Measurements from ENCODE around the gene PBXIP1.

PBXIP1 gene

GRCh38 chr1:154971341-154971998 lies 15.6 kb upstream of the PBXIP1 start:
- no peak for DNase-seq

DNA sequence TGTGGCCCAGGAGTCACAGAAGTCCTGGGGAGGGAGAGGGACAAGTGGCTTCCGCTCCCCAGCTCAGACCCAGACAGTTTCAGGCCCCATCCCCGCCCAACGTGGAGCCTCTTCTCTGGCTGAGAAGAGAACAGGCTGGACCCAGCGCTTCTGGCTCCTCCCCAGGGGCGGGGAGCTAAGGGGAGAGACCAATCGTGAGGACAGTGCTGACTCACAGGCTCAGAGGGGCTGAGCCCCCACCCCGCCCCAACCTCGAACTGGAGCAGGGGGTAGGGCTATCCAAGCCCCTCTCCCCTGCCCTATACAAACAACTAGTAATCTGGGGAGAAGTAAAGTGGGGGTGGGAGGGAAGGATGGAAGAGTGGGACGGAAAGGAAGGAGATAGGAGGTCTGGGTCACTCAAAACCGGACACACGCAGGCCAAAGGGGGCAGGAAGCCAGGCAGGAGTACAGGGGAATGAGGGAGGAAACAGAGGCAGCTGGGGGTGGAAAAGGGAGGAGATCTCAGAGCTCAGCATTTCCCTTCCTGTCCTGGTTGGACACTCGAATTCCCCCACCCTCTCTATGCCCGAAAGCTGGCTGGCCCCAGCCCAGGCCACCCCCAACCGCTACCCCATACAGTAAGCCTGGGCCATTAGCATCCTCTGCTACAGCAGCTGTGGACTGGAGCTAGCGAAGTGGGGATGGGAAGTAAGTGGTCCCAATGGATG lies 14.9 kb upstream of the PBXIP1 start, which contains the start of gene SHC1:
Gene SHC1 (minus strand): TSS at position 117 of the 710 bp plus-strand sequence. CDS start 221 bp downstream, outside the sequence.
- no peak for DNase-seq

DNA sequence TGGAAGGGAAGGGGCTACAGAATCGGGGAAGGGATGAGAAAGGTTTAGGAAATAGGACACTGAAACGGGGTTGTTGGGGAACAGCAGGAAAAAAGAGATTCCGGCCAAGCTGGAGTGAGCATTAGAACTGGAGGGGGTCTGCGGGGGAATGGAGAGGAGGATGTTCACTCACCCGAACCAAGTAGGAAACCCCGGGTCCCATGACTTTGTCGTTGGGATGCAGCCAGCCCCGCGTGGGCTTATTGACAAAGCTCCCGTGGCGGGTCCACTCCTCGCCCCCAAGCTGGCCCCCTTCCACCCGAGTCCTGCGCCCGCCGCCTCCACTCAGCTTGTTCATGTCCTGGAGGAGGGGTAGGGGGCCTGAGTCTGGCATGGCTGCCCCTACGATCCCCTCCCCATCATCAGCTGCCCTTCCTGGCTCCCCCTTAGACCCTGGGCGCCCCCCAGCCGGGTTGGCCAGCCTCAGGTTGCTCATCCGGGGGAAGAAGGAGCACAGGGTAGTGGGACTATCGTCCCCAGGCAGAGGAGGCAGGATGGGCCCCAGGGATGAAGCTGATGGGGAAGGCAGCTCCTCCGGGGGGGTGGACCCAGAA lies 14.1 kb upstream of the PBXIP1 start:
- DNase-seq = no peak

DNA sequence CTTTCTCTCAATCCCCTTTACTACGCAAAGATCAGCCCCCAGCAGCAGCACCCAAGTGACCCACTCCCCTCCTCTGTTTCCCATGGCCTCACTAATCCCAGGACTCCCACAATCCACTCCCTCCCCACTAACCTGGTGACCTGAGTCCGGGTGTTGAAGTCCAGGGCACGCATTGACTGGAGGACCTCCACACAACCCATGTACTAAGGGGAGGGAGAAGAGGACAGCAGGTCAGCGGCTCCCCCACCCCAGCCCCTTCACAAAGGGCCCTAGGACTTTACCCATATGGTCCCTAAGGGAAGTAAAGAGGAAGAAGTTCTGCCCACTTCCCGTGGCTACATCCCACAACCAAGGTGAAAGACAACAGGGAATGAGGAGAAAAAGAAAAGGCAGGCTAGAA lies 13.3 kb upstream of the PBXIP1 start:
- no peak for DNase-seq

- no peak for DNase-seq
Measured at GRCh38 chr1:154968731-154969130, 12.8 kb upstream of the PBXIP1 start.

DNA sequence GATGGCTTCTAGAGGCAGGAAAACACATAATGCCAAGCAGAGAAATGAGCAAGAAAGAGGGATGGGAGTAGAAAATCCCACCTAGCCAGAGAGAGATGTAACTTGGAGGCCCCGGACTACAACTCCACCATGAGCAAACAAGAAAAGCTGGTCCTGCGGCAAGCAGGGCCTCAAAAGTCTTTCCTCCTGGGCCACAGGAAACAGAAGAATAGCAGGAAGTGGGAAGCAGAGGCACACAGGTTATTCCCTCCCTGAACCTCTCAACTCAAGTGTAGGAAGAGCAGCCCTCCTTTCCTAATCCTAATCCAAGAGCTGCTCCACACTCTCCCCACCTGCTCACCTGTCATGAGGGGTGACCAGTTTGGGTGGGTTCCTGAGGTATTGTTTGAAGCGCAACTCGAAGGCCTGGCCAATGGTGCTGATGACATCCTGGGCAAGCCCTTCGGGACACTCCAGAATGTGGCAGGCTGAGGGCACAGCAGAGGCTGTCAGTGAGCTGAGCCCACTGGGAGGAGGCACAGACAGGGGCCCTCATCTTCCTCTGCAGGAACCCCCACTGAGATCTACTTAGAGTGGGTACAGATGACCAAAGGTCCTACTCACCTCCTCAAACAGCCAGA lies 11.5 kb upstream of the PBXIP1 start:
- DNase-seq = no peak

GRCh38 chr1:154966111-154966510 lies 10.2 kb upstream of the PBXIP1 start:
- DNase-seq = no peak

GRCh38 chr1:154964359-154964758 lies 8.5 kb upstream of the PBXIP1 start:
- DNase-seq = no peak

DNA sequence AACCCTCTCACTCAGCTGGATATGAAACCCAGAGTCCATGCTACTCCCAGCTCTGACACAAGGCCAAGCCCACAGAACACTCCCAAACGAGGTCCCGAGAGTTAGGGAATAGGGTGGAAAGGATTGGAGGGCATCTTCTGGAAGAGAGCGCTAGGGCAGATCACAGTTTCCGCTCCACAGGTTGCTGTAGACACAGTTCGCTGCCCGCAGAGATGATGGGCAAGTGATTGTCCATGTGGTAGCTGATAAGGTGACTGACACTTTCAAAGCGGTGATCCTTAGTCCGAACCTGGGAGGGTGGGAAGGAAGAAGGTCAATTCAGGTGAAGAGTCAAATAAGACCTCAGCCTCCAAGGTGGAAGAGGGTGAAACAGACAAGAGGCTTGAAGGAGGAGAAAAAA lies 7.7 kb upstream of the PBXIP1 start:
- DNase-seq = no peak

DNA sequence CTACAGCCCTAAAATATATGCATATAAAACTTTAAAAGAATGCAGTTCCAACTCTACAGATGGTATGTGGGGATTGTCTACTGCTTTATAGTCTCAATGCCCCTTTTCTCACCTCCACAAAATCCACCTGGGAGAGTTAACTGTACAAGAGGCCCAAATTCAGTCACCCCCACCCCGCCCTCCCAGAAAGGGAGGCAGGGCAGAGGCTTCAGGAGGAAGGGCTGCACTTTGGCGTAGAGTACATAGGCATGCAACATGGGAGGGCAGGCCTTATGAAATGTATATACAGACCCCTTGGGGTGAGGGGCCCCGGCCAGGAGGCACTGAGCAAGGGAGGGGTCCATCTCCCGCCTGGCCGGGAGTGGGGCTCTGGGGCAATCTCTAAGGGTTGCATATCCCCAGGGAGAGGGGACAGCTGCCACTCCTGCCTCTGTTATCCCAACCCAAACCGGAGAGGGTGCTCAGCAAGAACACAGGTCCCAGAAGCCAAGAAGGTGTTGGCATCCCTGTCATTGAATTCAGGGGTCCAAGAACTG lies 7.0 kb upstream of the PBXIP1 start:
- no peak for DNase-seq

DNA sequence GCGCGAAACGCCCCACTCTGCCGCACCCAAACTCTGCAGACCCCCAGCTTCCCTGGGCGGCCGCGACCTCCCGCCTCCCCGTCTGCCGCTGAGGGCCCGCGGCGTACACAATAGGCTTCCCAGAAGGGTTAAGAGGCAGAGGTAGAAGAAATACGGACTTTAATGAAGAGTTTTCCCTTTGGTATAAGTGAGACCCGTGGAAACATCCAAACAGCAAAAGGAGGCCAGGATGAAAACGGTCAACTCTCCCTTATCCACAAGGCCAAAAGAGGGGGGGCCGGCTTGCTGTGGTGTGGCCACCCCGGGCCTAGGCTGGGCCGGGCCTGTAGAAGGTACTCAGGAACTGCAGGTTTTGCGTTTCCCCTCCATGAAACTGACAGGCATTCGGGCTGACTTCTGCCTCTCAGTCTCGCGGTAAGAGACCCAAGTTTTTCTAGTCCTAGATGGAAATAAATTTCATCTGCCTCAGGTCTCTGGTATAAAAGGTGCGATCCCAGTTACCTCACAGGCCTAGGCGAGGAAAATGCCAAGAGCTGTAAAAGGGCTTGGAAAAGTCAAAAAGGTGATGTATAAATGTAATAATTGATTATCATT lies 6.4 kb upstream of the PBXIP1 start:
- no peak for DNase-seq

DNA sequence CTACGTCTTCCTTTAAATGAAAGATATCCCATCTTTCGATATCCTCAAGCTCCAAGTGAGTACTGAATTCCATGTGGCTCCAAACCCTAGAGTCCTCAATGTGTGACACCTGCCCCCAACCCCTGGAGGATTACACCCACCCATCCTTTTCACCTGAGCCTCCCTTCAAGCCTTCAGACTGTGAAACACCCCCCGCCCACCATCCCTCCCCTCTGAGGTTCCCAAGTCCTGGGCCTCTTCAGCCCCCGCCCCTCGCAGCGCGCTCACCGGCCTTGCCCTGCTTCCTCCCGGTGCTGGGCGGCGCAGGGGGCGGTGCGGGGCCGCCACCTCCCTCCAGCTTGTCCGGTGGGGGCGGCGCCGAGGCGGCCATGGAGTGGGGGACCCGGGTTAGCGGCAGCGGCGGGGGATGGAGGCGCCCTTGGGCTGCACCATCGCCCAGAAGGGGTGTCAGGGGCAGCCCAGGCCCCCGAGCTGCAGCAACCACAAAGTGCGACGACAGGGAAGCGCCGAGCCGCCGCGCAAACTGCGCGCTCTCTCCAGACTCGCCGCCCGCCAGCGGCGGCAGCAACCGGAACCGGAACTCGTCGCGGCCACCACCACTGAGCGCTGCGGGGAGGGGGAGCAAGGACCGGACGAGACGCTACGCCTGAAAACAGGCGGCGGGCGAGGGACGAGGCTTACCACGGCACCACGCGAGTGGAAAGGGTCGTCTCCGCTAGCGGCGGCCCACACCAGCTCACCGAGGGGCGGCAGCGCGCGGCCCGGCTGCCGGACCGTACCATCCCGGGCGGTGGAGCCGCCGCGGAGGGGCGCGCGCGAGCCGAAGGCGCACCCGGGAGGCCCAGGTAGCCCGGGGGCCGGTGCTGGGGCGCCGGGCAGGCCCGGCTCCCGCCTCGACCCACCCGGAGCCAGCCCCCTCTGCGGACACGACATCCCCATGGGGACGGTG lies 5.6 kb upstream of the PBXIP1 start, which contains the start of gene PYGO2:
Gene PYGO2 (minus strand): TSS at position 576 of the 949 bp plus-strand sequence. CDS start 206 bp downstream, at position 370.
- peak; percentile 61 for DNase-seq

- DNase-seq = no peak
Measured at GRCh38 chr1:154960446-154961136, 4.7 kb upstream of the PBXIP1 start.

DNA sequence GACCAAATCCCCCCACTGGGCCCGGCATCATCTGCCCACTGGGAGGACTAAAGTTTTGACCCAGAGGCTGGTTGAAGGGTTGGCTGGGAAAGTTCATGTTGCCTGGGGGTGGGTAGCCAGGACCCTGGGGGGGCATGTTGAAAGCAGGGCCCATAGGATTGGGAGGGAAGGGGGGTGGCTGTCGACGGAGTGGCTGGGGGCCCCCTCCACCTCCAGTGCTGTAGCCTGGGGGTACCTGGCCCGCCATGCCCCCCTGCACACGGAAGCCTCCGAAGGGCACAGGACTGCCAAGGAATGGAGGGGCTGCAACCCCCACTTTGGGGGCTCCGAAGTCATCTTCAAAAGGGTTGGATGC lies 3.5 kb upstream of the PBXIP1 start:
- DNase-seq = no peak

GRCh38 chr1:154958681-154959425 lies 3.0 kb upstream of the PBXIP1 start:
- DNase-seq = no peak

- DNase-seq = no peak
Measured at GRCh38 chr1:154958036-154958435, 2.1 kb upstream of the PBXIP1 start.

DNA sequence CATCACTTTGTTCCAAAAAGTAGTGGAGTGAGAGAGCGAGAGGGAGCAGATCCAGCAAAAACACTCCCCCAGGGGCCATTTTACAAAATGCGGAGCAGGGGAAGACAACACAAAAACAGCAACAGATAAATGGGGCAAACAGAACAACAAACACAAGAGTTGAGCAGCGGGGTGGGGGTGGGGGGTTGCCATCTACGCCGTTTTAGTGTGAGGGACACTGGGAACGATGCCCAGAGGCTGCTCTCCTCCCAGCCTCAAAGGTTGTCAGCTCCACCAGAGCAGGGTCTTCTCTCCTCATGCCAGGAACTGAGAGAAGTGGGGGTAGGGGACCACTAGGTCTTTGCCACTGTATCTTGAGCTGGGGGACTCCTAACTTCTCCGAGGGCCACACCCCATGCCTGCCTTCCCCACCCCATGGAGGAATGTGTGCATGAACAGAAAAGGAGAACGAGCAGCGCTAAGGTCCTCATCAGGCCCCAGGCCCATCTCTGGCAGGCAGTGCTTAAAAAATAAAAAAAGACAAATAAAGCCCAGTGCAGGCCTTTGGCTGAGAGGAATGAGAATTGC lies 1.3 kb upstream of the PBXIP1 start:
- DNase-seq = no peak

DNA sequence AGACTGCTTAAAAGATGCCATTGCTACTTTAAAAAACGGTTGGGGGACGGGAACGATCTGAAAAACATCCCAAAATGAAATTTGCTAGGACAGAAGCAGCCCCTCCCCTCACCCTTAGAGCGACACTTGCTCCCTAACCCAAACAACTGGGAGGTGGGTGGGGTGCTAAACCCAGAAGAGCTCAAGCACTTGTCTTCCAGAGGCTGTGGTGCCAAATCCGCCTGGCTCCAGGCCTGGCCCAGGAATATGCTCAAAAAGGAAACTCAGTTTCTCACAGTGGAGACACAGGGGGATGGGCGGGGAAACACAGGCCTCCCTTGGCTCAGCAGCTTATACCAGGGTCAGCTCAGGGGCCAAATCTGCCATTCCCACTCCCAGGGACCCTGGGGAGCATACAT lies 644 bp upstream of the PBXIP1 start:
- DNase-seq = no peak

DNA sequence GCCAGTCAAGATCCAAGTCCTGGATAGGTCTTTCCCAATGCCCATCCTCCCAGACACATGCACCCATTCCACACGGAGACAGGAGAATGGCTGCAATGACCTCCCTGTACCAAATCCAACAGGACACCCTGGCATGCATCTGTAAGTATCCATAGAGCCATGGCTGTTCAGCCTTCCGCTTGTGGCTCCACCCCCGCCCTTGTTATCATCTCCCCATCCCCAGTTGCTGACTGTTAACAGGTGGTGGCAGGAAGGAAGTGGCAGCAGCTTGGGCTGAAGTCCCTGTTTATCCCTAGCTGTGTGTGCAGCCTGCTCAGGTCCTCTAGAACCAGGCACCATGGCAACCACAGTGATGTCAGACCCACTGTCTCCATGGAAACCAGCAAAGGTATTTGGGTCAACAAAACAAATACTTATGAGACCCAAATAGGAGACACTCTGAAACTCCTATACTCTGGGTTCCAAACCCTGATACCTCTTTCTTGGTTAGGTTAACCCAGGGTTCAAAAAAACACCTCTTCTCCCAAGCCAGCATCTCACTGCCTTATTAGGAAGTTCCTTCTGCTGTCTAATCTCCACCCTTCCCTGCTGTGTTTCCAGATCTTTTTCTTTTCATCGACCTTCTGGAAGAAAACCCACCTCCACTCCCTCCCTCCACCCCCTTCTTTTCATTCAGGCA lies 721 bp downstream of the PBXIP1 start:
- peak; percentile 55 for DNase-seq
